GM18511 (cell line): ENCODE measurements around the gene SPSB1.

Source experiments
- ATAC-seq: cut with Tn5 transposase; IDR thresholded peaks from one replicate; pipeline ENCODE4 v1.9.1; 2021; ENCODE audit warnings: mild to moderate bottlenecking, moderate library complexity; ENCODE audit not compliant: unreplicated experiment

Gene SPSB1

GRCh38 chr1:9340864-9341263 is 48.2 kb downstream of the SPSB1 start:
- no peak for ATAC-seq

- no peak for ATAC-seq
Observed at GRCh38 chr1:9341301-9341845, 48.7 kb downstream of the SPSB1 start.

- ATAC-seq, result no peak
Observed at GRCh38 chr1:9343269-9343668, 50.6 kb downstream of the SPSB1 start.

GRCh38 chr1:9344426-9345200 is 51.9 kb downstream of the SPSB1 start:
- no peak for ATAC-seq

GRCh38 chr1:9345471-9345870 is 52.8 kb downstream of the SPSB1 start:
- no peak for ATAC-seq

GRCh38 chr1:9345922-9346321 is 53.2 kb downstream of the SPSB1 start:
- ATAC-seq, result no peak

- ATAC-seq, result no peak
Observed at GRCh38 chr1:9346566-9346965, 53.9 kb downstream of the SPSB1 start.

GRCh38 chr1:9347095-9347850 is 54.6 kb downstream of the SPSB1 start:
- ATAC-seq, result no peak

- ATAC-seq, result no peak
Observed at GRCh38 chr1:9349331-9349851, 56.7 kb downstream of the SPSB1 start.

- ATAC-seq, result no peak
Observed at GRCh38 chr1:9350013-9350908, 57.6 kb downstream of the SPSB1 start.

GRCh38 chr1:9350960-9351359 is 58.3 kb downstream of the SPSB1 start:
- no peak for ATAC-seq

GRCh38 chr1:9351654-9352271 is 59.1 kb downstream of the SPSB1 start:
- ATAC-seq, result no peak

- no peak for ATAC-seq
Observed at GRCh38 chr1:9352377-9353134, 59.9 kb downstream of the SPSB1 start.

- no peak for ATAC-seq
Observed at GRCh38 chr1:9355503-9355902, 62.8 kb downstream of the SPSB1 start.

- ATAC-seq, result no peak
Observed at GRCh38 chr1:9356021-9356420, 63.3 kb downstream of the SPSB1 start.

GRCh38 chr1:9356829-9357466 is 64.3 kb downstream of the SPSB1 start:
- ATAC-seq, result no peak

- ATAC-seq, result no peak
Observed at GRCh38 chr1:9357958-9358357, 65.3 kb downstream of the SPSB1 start.

- ATAC-seq, result no peak
Observed at GRCh38 chr1:9360371-9361064, 67.8 kb downstream of the SPSB1 start.
